Stimulated activated CD4-positive, alpha-beta T cell treated with anti-CD3 and anti-CD28 coated beads, Interleukin-4, amount 100 ng/mL, for 4 hours (primary cell): ENCODE measurements around the gene PARP9.
A peak's percentile ranks its signal among the peaks of the same experiment; 100 is the strongest.

Experiments used
- DNase-seq, 2 experiments: peaks; one replicate each; pipeline ENCODE4 v3.0.0-alpha.2; 2020

Gene PARP9

GRCh38 chr3:122564155-122564912 lies at the start of gene PARP9, which contains the start of gene DTX3L:
Gene PARP9, minus strand, starts transcription at chr3:122564300. Its CDS starts 4,680 bp downstream, at chr3:122559620.
Gene DTX3L, plus strand, starts transcription at chr3:122564338. Its CDS starts 89 bp downstream, at chr3:122564427.
- peak; percentile 65 to 90 for DNase-seq

GRCh38 chr3:122612696-122613095 lies 48.6 kb upstream of the PARP9 start:
- no peak for DNase-seq

- DNase-seq: no peak
These were observed 45.9 kb upstream of the PARP9 start for GRCh38 chr3:122609798-122610559.

GRCh38 chr3:122608916-122609315 lies 44.8 kb upstream of the PARP9 start:
- no peak for DNase-seq

- no peak for DNase-seq
These were observed 42.2 kb upstream of the PARP9 start for GRCh38 chr3:122606330-122606729.

GRCh38 chr3:122603056-122603455 lies 39.0 kb upstream of the PARP9 start:
- DNase-seq: no peak

GRCh38 chr3:122602011-122602710 lies 38.1 kb upstream of the PARP9 start:
- no peak for DNase-seq

DNA sequence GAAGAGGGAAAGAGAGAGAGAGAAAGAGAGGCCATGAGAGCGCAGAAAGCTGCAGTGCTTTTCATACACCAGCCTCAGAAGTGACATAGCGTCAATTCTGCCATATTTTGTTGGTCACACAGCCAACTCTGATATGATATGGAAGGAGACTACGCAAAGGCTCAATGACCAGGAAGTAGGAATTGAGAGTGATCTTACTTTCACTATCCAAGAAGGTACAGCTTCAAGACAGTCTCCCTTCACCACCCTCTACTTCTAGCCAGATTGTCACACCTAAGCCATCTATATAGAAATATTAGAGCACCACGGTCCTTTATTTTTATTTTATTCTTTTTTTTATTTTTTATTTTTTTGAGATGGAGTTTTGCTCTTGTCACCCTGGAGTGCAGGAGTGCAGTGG lies 34.5 kb upstream of the PARP9 start:
- DNase-seq: no peak

GRCh38 chr3:122598151-122598550 lies 34.1 kb upstream of the PARP9 start:
- no peak for DNase-seq

- DNase-seq: no peak
These were observed 29.9 kb upstream of the PARP9 start for GRCh38 chr3:122594025-122594424.

- DNase-seq: no peak
These were observed 26.5 kb upstream of the PARP9 start for GRCh38 chr3:122590610-122591009.

- no peak for DNase-seq
These were observed 25.2 kb upstream of the PARP9 start for GRCh38 chr3:122589297-122589696.

DNA sequence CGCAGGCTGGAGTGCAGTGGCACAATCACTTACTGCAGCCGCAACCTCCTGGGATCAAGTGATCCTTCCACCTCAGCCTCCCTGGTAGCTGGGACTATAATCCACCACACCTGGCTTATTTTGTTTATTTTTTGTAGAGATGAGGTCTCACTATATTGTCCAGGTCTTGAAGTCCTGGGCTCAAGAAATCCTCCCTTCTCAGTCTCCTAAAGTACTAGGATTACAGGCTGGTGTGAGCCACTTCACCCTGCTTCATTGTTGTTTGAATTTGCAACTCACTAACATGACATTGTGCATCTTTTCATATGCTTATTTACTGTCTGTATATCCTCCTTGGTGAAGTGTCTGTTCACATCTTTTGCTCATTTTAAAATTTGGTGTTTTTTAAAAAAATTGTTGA lies 23.5 kb upstream of the PARP9 start:
- DNase-seq: no peak

DNA sequence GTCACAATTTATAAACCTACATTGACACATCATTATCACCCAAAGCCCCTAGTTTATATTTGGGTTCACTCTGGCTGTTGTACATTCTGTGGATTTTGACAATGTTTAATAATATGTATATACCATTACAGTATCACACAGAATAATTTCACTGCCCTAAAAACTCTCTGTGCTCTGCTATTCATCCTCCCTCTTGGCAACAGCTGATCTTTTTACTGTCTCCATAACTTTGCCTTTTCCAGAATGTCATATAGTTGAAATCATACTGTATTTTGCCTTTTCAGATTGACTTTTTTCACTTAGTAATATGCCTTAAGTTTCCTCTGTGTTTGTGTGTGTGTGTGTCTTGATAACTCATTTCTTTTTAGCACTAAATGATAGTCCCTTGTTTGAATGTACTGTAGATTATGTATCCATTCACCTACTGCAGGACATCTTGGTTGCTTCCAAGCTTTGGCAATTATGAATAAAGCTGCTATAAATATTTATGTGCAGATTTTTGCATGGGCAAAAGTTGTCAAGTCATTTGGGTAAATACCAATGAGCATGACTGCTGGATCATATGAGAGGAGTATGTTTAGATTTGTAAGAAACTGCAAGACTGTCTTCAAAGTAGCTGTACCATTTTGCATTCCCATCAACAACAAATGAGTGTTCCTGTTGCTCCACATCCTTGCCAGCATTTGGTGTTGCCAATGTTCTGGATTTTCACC lies 22.8 kb upstream of the PARP9 start:
- DNase-seq: no peak

GRCh38 chr3:122586098-122586497 lies 22.0 kb upstream of the PARP9 start:
- no peak for DNase-seq

- no peak for DNase-seq
These were observed 18.3 kb upstream of the PARP9 start for GRCh38 chr3:122582390-122582789.

- no peak for DNase-seq
These were observed 17.5 kb upstream of the PARP9 start for GRCh38 chr3:122581622-122582021.

DNA sequence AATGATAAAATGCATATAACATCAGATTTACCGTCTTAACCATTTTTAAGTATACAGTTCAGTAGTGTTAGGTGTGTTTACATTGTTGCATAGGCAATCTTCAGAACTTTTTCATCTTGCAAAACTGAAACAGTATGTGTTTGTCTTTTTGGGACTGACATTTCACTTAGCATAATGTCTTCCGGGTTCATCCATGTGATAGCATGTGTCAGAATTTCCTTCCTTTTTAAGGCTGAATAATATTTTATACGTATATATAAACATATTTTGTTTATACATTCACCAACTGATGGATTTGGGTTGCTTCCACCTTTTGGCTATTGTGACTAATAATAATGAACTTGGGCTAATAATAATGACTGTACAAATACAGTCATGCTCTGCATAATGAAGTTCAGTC lies 16.4 kb upstream of the PARP9 start:
- DNase-seq: no peak

DNA sequence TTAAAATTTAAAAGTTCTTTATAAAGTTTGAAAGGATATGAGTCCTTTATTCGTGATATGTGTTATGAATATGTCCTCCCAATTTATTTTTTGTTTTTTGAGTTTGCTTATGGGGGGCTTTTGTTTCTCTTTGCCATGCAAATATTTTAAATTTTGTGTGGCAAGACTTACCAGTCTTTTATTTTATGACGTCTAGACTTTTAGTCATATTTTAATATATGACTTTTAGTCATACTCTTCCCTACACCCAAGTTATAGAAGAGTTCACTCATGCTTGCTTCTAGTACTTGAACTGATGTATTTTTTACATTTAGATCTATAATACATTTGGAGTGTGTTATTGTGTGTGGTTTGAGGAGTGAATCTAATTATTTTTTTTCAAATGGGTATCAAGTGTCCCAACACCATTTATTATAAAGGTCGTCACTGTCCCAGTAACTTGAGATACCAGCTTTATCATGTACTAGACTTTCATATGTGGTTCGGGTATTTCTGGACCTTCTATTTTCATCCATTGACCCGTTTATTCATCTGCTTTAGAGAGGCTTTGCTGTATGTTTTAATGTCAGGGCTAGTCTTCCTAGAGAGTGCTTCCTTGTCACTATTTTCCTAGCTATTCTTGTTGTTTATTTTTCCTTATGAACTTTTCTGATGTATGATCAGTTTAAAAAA lies 14.1 kb upstream of the PARP9 start:
- DNase-seq: no peak

DNA sequence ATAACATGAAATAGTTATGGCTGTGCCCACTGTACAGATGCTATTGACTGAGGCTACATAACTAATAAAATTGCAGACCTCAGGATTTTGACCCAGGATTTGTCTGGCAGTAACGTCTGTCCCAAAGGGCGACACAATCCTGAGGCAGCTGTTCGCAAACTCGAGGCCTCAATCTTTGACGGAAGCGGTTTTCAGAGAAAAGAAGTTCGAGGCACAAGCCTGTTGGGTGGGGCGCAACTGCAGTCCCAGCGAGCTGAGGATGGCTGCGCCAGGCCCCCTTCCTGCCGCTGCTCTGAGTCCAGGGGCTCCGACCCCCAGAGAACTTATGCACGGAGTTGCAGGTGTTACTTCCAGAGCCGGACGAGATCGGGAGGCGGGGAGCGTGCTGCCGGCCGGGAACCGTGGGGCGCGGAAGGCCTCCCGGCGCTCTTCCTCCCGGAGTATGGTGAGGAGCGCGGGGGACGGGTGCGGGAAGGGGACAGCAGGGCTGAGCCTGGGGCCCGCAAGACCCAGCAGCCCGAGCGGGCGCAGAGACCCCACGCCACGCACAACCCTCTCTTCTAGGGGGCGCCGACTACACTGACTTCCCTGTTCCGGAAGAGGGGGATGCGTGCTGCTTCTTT lies 13.4 kb upstream of the PARP9 start, which contains the start of gene PARP15:
PARP15 (plus strand) TSS at position 242 of the 623 bp plus-strand sequence; CDS start at position 260, 18 bp downstream.
- peak; percentile 17 to 24 for DNase-seq

GRCh38 chr3:122576174-122576940 lies 12.3 kb upstream of the PARP9 start:
- DNase-seq: peak in 1 of 2 experiments; percentile 24
